HAP-1 (cell line): ENCODE measurements around the gene NBL1.

ENCODE experiments used
- DNase-seq, 2 experiments: peaks; one replicate each; pipeline ENCODE4 v3.0.0-alpha.2; 2016 to 2020; ENCODE audit warnings: low spot score in 2 of 2
- H3K27me3 ChIP-seq: fragments of 250-450 bp; sonication (Bioruptor Pico); 2 replicates; pipeline ENCODE4 v1.5.1; 2020; ENCODE audit warnings: low read depth, mild to moderate bottlenecking, moderate library complexity
- H3K36me3 ChIP-seq: fragments of 250-450 bp; sonication (Bioruptor Pico); replicated peaks from 2 replicates; pipeline ENCODE4 v1.5.1; 2020; ENCODE audit warnings: mild to moderate bottlenecking
- H3K4me1 ChIP-seq: fragments of 250-450 bp; sonication (Bioruptor Pico); 2 replicates; pipeline ENCODE4 v1.5.1; 2020; ENCODE audit warnings: mild to moderate bottlenecking
- H3K4me3 ChIP-seq: fragments of 250-450 bp; sonication (Bioruptor Pico); 2 replicates; pipeline ENCODE4 v1.5.1; 2020; ENCODE audit warnings: mild to moderate bottlenecking, moderate library complexity
- H3K9me3 ChIP-seq: fragments of 250-450 bp; sonication (Bioruptor Pico); 2 replicates; pipeline ENCODE4 v1.5.1; 2020; ENCODE audit warnings: mild to moderate bottlenecking, moderate library complexity
- in situ Hi-C: fragments of 300-500 bp; cut with MboI; formaldehyde crosslinking; loops from 3 replicates; pipeline ENCODE4 v1.14.3; 2020; ENCODE audit warnings: low sequenced_read_pairs, inconsistent platforms, mixed read lengths

Gene NBL1

DNA sequence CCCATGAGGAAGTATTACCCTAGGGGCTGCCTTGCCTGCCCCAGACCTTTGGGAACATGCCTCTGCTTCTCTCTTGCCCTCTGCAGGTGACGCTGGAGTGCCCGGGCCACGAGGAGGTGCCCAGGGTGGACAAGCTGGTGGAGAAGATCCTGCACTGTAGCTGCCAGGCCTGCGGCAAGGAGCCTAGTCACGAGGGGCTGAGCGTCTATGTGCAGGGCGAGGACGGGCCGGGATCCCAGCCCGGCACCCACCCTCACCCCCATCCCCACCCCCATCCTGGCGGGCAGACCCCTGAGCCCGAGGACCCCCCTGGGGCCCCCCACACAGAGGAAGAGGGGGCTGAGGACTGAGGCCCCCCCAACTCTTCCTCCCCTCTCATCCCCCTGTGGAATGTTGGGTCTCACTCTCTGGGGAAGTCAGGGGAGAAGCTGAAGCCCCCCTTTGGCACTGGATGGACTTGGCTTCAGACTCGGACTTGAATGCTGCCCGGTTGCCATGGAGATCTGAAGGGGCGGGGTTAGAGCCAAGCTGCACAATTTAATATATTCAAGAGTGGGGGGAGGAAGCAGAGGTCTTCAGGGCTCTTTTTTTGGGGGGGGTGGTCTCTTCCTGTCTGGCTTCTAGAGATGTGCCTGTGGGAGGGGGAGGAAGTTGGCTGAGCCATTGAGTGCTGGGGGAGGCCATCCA, 12.8 kb downstream of the NBL1 start:
- Histone ChIP-seq H3K9me3 (no peaks in the 10 kb centered on the region), H3K4me3 (no peak overlapping the region), H3K4me1 (no peaks in the 10 kb centered on the region), H3K27me3 (no peaks in the 10 kb centered on the region), H3K36me3 (no peaks in the 10 kb centered on the region)
- peak in 1 of 2 experiments; percentile 58 for DNase-seq
- in situ Hi-C loops, result loop anchor here (10.0 kb wide), 1 partner anchor 172 kb away; the partner anchor contains the start of gene CAPZB

DNA sequence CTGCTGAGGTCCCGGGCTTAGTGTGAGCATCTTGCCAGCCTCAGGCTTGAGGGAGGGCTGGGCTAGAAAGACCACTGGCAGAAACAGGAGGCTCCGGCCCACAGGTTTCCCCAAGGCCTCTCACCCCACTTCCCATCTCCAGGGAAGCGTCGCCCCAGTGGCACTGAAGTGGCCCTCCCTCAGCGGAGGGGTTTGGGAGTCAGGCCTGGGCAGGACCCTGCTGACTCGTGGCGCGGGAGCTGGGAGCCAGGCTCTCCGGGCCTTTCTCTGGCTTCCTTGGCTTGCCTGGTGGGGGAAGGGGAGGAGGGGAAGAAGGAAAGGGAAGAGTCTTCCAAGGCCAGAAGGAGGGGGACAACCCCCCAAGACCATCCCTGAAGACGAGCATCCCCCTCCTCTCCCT, 13.4 kb downstream of the NBL1 start:
- Histone ChIP-seq H3K36me3 (no peaks in the 10 kb centered on the region), H3K9me3 (no peaks in the 10 kb centered on the region), H3K4me3 (no peak overlapping the region), H3K4me1 (no peaks in the 10 kb centered on the region), H3K27me3 (no peaks in the 10 kb centered on the region)
- DNase-seq, result no peak
- in situ Hi-C loops, result loop anchor here (10.0 kb wide), 1 partner anchor 173 kb away; the partner anchor contains the start of gene CAPZB

DNA sequence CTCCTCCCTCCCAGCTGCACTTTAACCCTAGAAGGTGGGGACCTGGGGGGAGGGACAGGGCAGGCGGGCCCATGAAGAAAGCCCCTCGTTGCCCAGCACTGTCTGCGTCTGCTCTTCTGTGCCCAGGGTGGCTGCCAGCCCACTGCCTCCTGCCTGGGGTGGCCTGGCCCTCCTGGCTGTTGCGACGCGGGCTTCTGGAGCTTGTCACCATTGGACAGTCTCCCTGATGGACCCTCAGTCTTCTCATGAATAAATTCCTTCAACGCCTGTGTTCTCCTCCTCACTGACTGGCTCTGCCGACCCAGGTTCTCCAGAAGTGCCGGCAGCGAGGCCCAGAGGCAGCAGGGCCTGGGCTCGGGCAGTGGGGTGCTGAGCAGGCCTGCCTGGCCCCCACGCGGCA, 14.1 kb downstream of the NBL1 start:
- H3K36me3 ChIP-seq, result no peaks in the 10 kb centered on the region
- no peaks in the 10 kb centered on the region for H3K27me3 ChIP-seq
- no peak for DNase-seq
- no peak overlapping the region for H3K4me3 ChIP-seq
- in situ Hi-C loops, result loop anchor here (10.0 kb wide), 1 partner anchor 173 kb away; the partner anchor contains the start of gene CAPZB
- H3K9me3 ChIP-seq, result no peaks in the 10 kb centered on the region
- H3K4me1 ChIP-seq, result no peaks in the 10 kb centered on the region

DNA sequence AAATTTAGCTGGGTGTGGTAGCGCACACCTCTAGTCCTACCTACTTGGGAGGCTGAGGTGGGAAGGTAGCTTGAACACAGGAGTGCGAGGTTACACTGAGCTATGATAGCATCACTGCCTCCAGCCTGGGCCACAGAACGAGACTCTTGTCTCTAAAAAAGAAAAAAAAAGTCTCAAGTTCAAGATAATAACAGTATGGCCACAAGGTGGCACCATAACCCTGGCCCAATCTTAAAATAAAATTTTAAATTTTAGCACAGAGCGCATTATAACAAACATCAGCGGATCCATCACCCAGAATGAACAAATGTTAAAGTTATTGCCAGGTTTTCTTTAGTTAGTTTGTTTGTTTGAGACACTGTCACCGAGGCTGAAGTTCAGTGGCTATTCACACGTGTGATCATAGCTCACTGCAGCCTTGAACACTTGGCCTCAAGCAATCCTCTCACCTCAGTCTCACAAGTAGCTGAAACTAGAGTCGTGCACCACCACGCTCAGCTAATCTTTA, 17.7 kb downstream of the NBL1 start:
- Histone ChIP-seq H3K4me1 (no peaks in the 10 kb centered on the region; the same call in 1 of the 2 replicates), H3K4me3 (no peak overlapping the region), H3K9me3 (no peaks in the 10 kb centered on the region), H3K36me3 (no peaks in the 10 kb centered on the region), H3K27me3 (no peaks in the 10 kb centered on the region)
- peak; percentile 55 for DNase-seq
- in situ Hi-C loops, result no loop called here

DNA sequence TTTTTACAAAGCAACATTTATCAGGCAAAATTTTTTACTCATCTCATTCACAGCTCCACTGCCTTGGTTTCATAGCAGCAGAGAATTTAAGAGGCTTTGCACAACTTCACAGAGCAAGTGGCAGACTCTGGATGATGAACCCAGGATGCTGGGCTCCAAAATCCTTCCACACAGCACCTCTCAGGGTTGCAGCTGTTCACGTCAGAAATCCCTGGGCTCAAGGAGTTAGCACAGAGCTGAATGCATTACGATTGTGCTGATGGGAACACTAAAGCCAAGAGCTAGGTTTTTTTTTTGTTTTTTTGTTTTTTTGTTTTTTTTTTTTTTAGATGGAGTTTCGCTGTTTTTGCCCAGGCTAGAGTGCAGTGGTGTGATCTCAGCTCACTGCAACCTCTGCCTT, 18.2 kb downstream of the NBL1 start:
- no peak for DNase-seq
- no peak overlapping the region for H3K4me3 ChIP-seq
- no peaks in the 10 kb centered on the region for H3K36me3 ChIP-seq
- no peaks in the 10 kb centered on the region for H3K9me3 ChIP-seq
- no peaks in the 10 kb centered on the region; the same call in 1 of the 2 replicates for H3K4me1 ChIP-seq
- in situ Hi-C loops, result no loop called here
- H3K27me3 ChIP-seq, result no peaks in the 10 kb centered on the region

DNA sequence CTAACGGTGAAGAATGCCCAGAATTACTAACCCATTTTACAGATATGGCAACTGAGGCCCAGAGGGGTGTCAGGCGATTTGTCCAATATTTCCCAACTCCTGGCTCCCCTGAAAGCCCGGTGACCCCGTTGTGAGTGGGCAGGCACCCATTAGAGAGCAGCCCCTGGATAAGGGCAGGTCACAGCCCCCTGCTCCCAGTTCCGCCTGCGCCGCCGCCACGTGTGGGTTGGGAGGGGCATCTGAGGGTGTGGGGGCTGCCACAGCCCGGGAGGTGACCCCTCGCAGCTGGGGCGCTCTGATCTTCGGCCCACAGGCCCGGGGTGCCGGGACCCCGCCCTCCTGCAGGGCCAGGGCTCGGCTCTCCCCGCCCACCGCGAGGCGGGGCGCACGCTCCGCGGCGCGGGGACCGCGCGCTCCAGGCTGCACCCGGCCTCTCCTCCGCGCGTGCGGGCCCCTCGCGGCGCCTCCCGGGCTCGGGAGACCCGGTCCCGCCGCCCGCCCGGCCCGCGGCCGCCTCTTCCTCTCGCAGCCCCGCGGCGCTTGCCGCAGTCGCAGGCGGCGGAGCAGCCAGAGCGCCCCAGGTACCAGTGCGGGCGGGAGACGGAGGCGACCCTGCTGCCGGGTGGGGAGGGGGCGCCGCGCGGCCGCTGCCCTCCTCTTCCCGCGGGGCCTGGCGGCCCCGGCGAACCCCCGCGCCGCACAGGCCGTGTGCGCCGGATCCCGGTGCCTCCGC, 20.5 kb downstream of the NBL1 start, which contains the start of gene HTR6:
TSS of gene HTR6 (plus strand) at position 423 of the 733 bp plus-strand sequence. CDS start 879 bp downstream, outside the sequence.
- Histone ChIP-seq H3K4me1 (no peaks in the 10 kb centered on the region; the same call in 1 of the 2 replicates), H3K27me3 (no peaks in the 10 kb centered on the region), H3K36me3 (no peaks in the 10 kb centered on the region), H3K4me3 (peak within 1 kb of the TSS; percentile 37), H3K9me3 (no peaks in the 10 kb centered on the region)
- in situ Hi-C loops, result no loop called here
- DNase-seq, result peak in 1 of 2 experiments; percentile 62

DNA sequence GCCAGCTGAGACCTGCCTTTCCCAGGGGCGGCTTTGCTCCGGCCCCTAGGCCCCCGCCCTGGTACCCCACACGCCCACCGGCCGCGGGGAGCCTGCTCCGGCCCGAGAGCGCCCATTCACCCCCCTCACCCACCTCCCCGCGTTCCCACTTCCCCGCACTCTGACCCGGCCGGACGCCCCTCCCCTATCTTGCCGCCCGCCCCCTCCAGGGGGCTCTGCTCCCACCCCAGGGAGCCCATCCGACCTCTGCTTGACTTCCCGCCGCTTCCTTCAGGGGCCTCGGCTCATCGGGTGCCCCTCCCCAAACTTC, 21.0 kb downstream of the NBL1 start:
- Histone ChIP-seq H3K4me3 (peak overlapping the region; percentile 37), H3K36me3 (no peaks in the 10 kb centered on the region), H3K27me3 (no peaks in the 10 kb centered on the region), H3K9me3 (no peaks in the 10 kb centered on the region), H3K4me1 (no peaks in the 10 kb centered on the region; the same call in 1 of the 2 replicates)
- in situ Hi-C loops, result no loop called here
- no peak for DNase-seq

DNA sequence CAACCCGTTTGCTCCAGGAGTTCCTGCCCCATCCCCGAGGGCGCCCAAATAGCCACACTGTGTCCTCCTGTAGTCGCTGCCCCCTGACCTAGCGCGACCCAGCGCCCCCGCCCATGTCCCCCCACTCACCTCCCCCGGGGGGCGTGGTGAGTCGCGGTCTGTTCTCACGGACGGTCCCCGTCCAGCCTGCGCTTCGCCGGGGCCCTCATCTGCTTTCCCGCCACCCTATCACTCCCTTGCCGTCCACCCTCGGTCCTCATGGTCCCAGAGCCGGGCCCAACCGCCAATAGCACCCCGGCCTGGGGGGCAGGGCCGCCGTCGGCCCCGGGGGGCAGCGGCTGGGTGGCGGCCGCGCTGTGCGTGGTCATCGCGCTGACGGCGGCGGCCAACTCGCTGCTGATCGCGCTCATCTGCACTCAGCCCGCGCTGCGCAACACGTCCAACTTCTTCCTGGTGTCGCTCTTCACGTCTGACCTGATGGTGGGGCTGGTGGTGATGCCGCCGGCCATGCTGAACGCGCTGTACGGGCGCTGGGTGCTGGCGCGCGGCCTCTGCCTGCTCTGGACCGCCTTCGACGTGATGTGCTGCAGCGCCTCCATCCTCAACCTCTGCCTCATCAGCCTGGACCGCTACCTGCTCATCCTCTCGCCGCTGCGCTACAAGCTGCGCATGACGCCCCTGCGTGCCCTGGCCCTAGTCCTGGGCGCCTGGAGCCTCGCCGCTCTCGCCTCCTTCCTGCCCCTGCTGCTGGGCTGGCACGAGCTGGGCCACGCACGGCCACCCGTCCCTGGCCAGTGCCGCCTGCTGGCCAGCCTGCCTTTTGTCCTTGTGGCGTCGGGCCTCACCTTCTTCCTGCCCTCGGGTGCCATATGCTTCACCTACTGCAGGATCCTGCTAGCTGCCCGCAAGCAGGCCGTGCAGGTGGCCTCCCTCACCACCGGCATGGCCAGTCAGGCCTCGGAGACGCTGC, 21.7 kb downstream of the NBL1 start:
- DNase-seq, result no peak
- H3K27me3 ChIP-seq, result no peaks in the 10 kb centered on the region
- peak overlapping the region; percentile 37 for H3K4me3 ChIP-seq
- H3K36me3 ChIP-seq, result no peaks in the 10 kb centered on the region
- in situ Hi-C loops, result no loop called here
- H3K9me3 ChIP-seq, result no peaks in the 10 kb centered on the region
- no peaks in the 10 kb centered on the region; the same call in 1 of the 2 replicates for H3K4me1 ChIP-seq

DNA sequence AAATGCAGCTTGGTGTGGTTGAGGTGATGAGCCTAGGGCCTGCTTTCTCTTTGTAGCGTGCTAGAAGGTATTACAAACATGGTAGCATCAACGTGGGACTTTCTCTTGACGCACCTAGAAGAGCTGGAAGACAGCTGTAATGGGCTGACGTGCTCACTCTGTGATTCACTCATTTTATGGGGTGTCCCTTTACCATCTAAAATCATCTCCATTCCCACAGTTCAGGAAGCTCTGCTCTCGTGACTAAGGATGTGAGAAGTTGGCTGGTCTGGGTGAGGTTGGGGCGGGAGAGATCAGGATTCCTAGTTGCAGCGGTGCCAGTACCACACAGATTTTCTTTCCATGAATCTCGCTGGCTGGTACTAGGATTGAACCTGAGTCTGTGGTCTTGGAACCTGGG, 24.8 kb downstream of the NBL1 start:
- no peak for DNase-seq
- no peaks in the 10 kb centered on the region; the same call in 1 of the 2 replicates for H3K4me1 ChIP-seq
- in situ Hi-C loops, result no loop called here
- H3K4me3 ChIP-seq, result no peak overlapping the region
- no peaks in the 10 kb centered on the region for H3K9me3 ChIP-seq
- no peaks in the 10 kb centered on the region for H3K27me3 ChIP-seq
- H3K36me3 ChIP-seq, result no peaks in the 10 kb centered on the region

DNA sequence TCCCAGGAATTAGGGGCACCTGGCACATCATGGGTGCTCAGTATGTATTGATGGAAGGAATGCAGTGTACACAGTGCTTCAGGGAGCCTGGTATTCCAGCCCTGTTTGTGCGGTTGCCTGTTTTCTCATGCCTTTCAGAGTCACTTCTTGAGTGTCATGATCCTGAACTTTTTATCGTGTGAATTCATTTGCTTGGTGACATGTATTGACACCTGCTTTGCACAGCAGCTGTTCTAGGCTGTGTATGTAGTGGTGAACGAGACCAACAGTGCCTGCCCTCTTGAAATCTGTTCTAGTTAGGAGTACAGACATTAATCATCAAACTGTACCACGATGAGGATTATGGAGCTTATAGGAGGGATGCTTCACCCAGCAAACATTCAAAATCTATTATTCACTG, 26.7 kb downstream of the NBL1 start:
- Histone ChIP-seq H3K27me3 (no peaks in the 10 kb centered on the region), H3K4me3 (no peak overlapping the region), H3K4me1 (no peaks in the 10 kb centered on the region), H3K9me3 (no peaks in the 10 kb centered on the region), H3K36me3 (no peaks in the 10 kb centered on the region)
- in situ Hi-C loops, result no loop called here
- DNase-seq, result no peak

DNA sequence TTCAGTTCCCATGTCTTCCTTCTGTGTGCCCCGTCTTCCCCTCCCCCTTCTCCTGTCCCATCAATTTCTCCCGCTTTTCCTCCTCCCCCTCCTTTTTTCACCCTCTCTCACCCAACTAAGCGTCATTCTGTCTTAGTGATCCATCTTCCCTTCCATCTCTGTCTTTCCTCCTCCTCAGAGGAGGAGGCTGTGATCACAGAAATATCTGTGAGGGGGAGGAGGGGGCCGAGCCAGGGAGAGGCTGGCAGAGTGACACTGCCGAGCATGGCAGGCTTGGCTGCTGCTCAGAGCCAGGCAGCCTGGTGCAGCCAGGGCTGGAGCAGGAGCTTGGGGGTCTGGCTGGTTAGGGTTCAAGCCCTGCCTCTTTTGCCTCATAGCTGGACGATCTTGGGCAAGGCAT, 28.1 kb downstream of the NBL1 start:
- Histone ChIP-seq H3K4me3 (no peak overlapping the region), H3K4me1 (no peaks in the 10 kb centered on the region), H3K36me3 (no peaks in the 10 kb centered on the region), H3K27me3 (no peaks in the 10 kb centered on the region), H3K9me3 (no peaks in the 10 kb centered on the region)
- DNase-seq, result no peak
- in situ Hi-C loops, result no loop called here

DNA sequence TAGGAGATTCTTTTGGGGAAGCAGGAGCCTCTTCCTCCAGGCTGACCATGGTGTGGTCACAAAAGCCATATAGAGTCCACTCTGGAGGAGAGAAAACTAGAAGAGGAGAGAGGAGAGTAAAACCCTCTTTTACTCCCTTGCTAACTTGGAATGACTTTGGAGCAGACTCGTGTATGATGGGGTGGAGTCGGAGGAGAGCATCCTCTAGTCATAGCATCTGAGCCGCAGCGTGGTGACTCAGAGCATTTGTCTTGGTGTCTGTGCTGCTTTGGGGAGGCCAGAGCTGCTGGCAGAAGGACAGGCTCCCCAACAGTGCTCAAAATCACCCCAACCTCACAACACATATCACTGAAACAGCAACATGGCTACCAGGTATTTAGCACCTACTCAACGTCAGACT, 31.7 kb downstream of the NBL1 start:
- in situ Hi-C loops, result no loop called here

DNA sequence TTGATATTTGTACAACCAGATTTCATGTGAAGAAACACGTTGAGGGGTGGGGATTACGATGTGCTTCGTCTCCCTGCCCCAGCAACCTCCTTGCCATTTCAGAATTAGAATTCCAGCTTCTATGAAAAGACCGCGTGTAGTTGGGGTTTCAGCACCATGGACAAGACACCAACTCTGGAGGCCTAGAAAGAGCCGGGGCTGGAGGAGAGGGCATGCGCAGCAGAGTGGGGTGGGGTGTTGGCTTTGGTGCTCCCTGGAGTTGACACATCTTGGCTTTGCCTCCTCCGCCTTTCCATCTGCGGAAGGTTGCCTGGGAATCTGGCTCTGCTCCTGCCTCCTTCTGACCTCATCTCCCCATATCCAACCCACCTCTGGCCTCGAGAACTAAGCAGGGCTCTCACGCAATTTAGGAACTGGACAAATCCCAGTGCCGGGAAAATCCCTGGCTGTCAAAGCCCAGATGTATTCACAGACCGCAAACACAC, 32.4 kb downstream of the NBL1 start:
- DNase-seq, result peak; percentile 30 to 75
- H3K36me3 ChIP-seq, result no peaks in the 10 kb centered on the region
- H3K27me3 ChIP-seq, result no peaks in the 10 kb centered on the region
- no peaks in the 10 kb centered on the region for H3K4me1 ChIP-seq
- no peaks in the 10 kb centered on the region for H3K9me3 ChIP-seq
- H3K4me3 ChIP-seq, result no peak overlapping the region
- in situ Hi-C loops, result no loop called here

More for the DNA sequence above, 31.7 kb downstream of the NBL1 start:
- Histone ChIP-seq H3K4me1 (no peaks in the 10 kb centered on the region), H3K4me3 (no peak overlapping the region), H3K36me3 (no peaks in the 10 kb centered on the region), H3K9me3 (no peaks in the 10 kb centered on the region), H3K27me3 (no peaks in the 10 kb centered on the region)
- DNase-seq, result no peak
